ENCODE results near the gene SLC41A2.

SLC41A2 gene

DNA sequence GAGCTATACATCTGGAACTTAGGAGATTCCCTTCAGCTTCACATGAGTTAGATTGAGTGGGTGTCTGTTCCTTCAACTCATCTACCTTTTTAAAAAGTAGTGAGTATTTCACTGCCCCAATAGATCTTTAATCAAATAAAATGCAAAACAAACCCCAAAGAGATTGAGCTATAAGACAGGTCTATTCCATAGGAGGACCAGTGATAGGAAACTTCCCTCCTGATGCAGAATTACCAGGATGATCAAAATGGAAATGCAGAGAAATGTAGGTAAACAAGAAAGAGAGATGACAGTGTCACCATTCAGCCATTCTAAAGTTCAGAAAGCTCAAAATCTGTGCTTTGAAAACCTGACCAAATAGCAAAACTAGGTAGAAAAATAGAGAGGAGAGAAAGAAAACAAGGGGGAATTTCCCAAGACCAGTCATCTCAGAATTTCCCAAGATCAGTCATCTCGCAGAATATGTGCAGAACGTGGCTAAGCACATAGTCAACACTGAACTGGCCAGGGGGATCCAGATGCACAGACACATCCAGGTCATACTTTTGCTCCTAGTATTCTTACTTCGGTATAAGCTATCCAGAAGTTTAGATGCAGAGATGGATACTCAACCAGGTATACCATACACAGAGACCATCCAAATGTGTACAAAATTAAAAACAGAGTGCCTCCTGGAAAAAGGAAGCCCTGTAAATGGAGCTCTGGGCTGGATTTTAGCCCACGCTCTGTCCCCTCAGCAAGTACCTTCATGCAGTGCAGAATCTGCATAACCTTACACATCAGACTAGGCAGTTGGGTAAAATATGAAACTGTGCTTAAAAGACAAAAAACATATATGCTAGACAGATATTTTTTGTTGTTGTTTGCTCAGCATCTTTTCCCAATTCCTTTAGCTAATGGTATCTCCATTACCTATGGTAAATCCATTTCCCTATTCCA is 27.4 kb downstream of the SLC41A2 start:
- peak; percentile 19 to 38 (median 32) for DNase-seq (ENCODE audit: low read depth in 2 of 3, low spot score in 1 of 3)

DNA sequence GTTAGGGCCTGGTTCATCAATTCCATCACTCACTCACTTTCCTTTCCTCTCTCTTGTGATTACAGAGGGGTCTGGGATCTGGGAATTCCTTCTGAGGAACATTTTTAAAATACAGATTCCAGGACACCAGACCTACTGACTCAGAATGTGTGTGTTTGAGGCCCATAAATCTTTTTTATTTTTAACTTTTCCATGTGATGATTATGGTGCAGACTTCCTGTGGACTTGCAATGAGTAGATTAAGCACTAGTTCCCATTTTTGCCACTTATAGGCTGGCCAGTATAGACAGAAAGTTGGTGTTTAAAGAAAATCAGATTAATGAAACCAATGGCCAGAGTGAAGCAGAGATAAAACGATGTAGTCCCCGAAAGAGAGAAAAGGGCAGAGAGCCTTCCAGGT is 28.1 kb downstream of the SLC41A2 start:
- DNase-seq (ENCODE audit: low read depth in 2 of 3, low spot score in 1 of 3): no peak

DNA sequence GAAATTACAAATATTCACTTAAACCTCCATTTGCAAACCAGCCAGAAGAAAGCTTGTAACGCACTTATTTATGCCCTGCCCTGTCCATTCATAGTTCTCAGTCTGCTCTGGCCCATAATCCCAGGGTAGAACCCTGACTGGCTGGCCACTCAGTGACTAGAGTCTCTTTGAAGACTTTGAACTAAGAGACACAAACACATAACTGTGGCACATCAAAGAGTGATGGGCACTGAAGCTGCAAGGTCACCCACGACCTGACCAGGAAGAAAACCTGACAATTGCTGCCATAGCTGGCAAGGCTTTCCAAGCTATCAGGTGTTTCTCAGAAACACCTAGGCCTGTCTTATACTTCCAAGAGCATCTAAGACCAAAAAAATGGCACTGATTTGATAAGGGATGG is 28.7 kb downstream of the SLC41A2 start:
- DNase-seq (ENCODE audit: low read depth in 2 of 3, low spot score in 1 of 3): no peak

DNA sequence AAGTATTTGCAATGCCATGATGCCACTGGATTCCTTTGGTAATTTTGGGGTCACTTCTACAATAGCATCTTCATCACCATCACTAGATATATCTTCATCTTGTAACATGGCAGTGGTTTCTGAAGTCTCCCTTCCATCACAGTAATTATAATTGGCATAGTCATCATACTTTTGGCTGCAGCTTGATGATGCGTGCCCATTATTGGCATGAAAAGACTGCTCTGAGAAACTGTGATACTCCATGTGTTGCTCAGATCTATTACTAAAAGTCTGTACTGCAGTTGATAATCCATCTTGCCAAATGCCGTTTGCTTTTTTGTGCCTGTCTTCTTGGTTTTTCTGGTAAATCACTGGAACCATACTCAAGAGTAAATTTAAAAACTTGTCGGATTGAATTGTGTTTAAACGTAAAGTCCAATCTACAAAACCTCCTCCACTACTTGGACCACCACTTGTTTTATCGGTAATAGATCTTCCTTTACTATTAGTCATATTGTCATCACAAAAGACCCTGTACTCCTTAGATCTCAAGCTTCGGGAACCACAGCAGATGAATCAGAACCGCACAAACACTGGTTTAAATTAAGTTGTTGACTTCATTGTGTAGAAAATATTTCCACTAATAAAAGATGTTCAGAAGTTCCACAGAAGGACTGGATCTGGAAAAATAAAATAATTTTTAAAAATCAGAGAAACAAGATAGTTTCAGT is 29.9 kb downstream of the SLC41A2 start:
- no peak for DNase-seq (ENCODE audit: low read depth in 2 of 3, low spot score in 1 of 3)

DNA sequence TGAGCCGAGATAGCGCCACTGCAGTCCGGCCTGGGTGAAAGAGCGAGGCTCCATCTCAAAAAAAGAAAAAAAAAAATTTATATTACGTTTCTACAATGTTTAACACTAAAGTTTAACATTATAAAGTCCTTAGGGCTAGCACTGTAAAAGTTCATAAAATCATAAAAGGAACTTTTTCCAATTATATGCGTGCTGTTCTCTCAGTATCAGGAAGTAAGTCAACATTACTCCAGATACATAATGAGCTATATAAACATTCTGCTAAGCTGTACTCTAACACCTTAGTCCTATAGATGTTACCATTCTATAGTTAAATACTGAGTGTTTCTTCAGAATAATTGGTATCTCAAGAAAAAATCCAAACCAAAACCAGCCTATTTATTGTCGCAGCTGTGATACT is 32.6 kb downstream of the SLC41A2 start:
- no peak for DNase-seq (ENCODE audit: low read depth in 2 of 3, low spot score in 1 of 3)

DNA sequence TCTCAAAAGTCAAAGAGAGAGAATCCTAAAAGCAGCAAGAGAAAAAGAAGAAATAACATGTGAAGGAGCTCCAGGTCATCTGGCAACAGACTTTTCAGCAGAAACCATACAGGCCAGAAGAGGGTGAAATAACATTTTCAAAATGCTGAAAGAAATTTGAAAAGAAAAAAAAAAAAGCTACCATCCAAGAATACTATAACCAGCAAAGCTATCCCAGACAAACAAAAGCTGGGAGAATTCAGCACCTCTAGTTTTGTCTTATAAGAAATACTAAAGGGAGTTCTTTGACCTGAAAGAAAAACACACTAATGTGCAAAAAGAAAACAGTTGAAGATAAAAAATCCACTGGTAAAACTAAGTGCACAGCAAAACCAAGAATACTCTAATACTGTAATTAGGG is 36.8 kb downstream of the SLC41A2 start:
- DNase-seq (ENCODE audit: low read depth in 2 of 3, low spot score in 1 of 3): no peak

DNA sequence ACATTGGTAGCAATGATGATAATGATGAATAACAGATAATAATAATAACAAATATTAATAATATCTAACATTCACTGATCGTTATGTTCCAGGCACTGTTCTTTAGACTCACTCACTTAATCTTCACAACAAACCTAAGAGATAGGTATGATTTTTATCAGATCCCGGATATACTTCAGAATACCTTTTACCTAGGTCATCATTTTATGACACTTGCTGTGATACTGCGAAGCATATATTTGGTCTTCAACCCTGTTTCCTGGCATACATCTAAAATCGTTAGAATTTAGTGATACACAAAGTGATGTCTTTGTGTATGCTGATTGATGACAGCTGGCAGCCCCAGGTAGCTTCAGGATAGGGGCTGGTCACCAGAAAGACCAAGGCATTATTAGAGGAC is 46.1 kb downstream of the SLC41A2 start:
- no peak for DNase-seq (ENCODE audit: low read depth in 2 of 3, low spot score in 1 of 3)

DNA sequence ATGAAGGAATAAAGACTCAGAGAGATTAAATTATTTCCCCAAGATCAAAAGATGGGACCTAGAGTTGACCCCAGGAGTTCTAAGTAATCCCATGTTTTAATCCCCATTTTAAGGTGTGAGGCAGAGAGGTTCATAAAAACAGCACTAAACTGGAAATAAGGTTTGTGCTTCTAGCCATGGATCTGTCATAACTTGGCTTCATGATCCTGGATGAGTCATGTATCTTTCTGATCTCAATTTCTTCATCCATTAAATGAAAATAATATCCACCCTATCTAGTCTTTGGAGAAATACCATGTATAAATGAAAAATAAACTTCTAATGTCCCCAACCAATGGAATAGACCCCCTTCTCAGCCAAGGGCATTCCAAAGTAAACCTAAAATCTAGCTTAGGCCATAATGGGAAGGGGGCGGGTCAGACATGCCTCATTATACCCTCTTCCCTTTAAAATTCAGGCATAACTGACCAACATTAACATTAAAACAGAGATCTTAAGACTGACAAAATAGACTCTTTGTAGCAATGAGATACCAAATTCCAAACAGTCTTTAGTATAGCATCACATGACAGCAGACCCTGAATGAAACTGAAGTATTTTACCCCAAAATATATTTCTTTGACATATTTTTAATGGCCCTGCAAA is 47.8 kb downstream of the SLC41A2 start:
- no peak for DNase-seq (ENCODE audit: low read depth in 2 of 3, low spot score in 1 of 3)

DNA sequence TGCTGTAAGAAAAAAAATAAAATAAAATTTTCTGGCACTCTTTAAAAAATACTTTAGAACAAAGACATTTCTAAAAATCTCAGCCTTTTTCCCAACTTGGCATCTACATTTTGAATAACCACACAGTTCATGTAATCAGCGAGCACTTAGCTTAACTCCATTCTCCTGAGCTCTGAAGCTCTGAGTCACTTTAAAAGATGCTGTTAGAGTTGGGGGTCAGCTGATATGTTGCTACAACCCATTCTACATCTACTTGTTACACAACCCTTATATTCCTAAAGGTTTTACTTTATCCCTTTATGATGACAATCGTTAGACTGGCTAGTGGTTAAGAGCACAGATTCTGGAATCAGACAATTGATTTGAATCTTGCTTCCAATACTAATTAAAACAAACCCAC is 48.3 kb downstream of the SLC41A2 start:
- no peak for DNase-seq (ENCODE audit: low read depth in 2 of 3, low spot score in 1 of 3)

Data from stimulated activated CD4-positive, alpha-beta T cell treated with anti-CD3 and anti-CD28 coated beads, Interleukin-12 subunit alpha, Interleukin-12 subunit beta, amount 100 ng/mL, for 48 hours (primary cell).